ENCODE measurements around the gene N4BP3. TPM values are rescaled to one million over a fixed set of nuclear protein-coding genes. Genes with fewer than 3 reads are reported as not detected.

N4BP3 gene
- total RNA-seq, 1 experiment from 2014 or later, result 3.2 TPM

- DNase-seq, result peak in 1 of 2 experiments; percentile 32
- Histone ChIP-seq H3K36me3 (ENCODE audit: control insufficient read depth, insufficient read depth, low read length) (no peaks in the 10 kb centered on the region), H3K27me3 (replicated peaks; ENCODE audit: control insufficient read depth, insufficient read depth, low read length) (no peaks in the 10 kb centered on the region), H3K4me3 (ENCODE audit: low read depth, low read length) (peak overlapping the region; percentile 74), H3K9me3 (no peaks in the 10 kb centered on the region), H3K4me1 (peaks cover 19% of the 10 kb centered on the region)
- Mint-ChIP-seq H3K27ac (ENCODE audit: unreplicated experiment) (peak overlapping the region; percentile 12), H3K4me1 (ENCODE audit: low read depth, unreplicated experiment) (peaks cover 12% of the 10 kb centered on the region), H3K9me3 (ENCODE audit: unreplicated experiment) (no peaks in the 10 kb centered on the region), H3K27me3 (ENCODE audit: insufficient read depth, unreplicated experiment) (peaks cover 5% of the 10 kb centered on the region), H3K36me3 (ENCODE audit: insufficient read depth, unreplicated experiment) (no peaks in the 10 kb centered on the region), H3K4me3 (ENCODE audit: unreplicated experiment) (peak overlapping the region; percentile 89)
- CTCF ChIA-PET, result interaction anchor here (0.7 kb wide), 1 partner anchor 25 kb away, joined by 7 read pairs; no protein-coding TSS in a partner anchor
- TSS peak; percentile 34 for BruUV-seq (replicated peaks)
- no peak for TF ChIP-seq CTCF (IDR thresholded peaks at IDR 0.05; ENCODE audit: insufficient read depth in 1 of 2, low read depth in 1 of 2, low read length in 1 of 2, severe bottlenecking in 1 of 2, unreplicated experiment in 1 of 2)
- intact Hi-C loops (cut with micrococcal nuclease; ENCODE audit: unreplicated experiment), result loop anchor here (1.0 to 5.0 kb wide), 3 partner anchors 16 to 38 kb away; partner anchors contain the start of gene NHP2
- POLR2A ChIA-PET, result no interaction called here
These were observed 551 bp downstream of the N4BP3 start for GRCh38 chr5:178113841-178114324.

- Mint-ChIP-seq H3K27ac (ENCODE audit: unreplicated experiment) (peak overlapping the region; percentile 12), H3K9me3 (ENCODE audit: unreplicated experiment) (no peaks in the 10 kb centered on the region), H3K27me3 (ENCODE audit: insufficient read depth, unreplicated experiment) (peaks cover 5% of the 10 kb centered on the region), H3K36me3 (ENCODE audit: insufficient read depth, unreplicated experiment) (no peaks in the 10 kb centered on the region), H3K4me1 (ENCODE audit: low read depth, unreplicated experiment) (peaks cover 12% of the 10 kb centered on the region), H3K4me3 (ENCODE audit: unreplicated experiment) (peak overlapping the region; percentile 89)
- H3K9me3 ChIP-seq, result no peaks in the 10 kb centered on the region
- DNase-seq, result no peak
- POLR2A ChIA-PET, result no interaction called here
- H3K36me3 ChIP-seq (ENCODE audit: control insufficient read depth, insufficient read depth, low read length), result no peaks in the 10 kb centered on the region
- peak overlapping the region; percentile 74 for H3K4me3 ChIP-seq (ENCODE audit: low read depth, low read length)
- H3K4me1 ChIP-seq, result peaks cover 19% of the 10 kb centered on the region
- H3K27me3 ChIP-seq (replicated peaks; ENCODE audit: control insufficient read depth, insufficient read depth, low read length), result no peaks in the 10 kb centered on the region
- TF ChIP-seq CTCF (IDR thresholded peaks at IDR 0.05; ENCODE audit: insufficient read depth in 1 of 2, low read depth in 1 of 2, low read length in 1 of 2, severe bottlenecking in 1 of 2, unreplicated experiment in 1 of 2), result no peak
- intact Hi-C loops (cut with micrococcal nuclease; ENCODE audit: unreplicated experiment), result loop anchor here (5.0 kb wide), 2 partner anchors 37 to 38 kb away; partner anchors contain the start of gene NHP2
- no TSS peak for BruUV-seq (replicated peaks)
- CTCF ChIA-PET, result interaction anchor here (0.7 kb wide), 1 partner anchor 24 kb away, joined by 7 read pairs; no protein-coding TSS in a partner anchor
These were observed 1.2 kb downstream of the N4BP3 start for GRCh38 chr5:178114325-178115135.

- Histone ChIP-seq H3K36me3 (ENCODE audit: control insufficient read depth, insufficient read depth, low read length) (no peaks in the 10 kb centered on the region), H3K4me1 (peaks cover 19% of the 10 kb centered on the region), H3K9me3 (no peaks in the 10 kb centered on the region), H3K4me3 (ENCODE audit: low read depth, low read length) (no peak overlapping the region), H3K27me3 (replicated peaks; ENCODE audit: control insufficient read depth, insufficient read depth, low read length) (no peaks in the 10 kb centered on the region)
- CTCF ChIA-PET, result interaction anchor here (0.6 kb wide), 1 partner anchor 57 kb away, joined by 3 read pairs; no protein-coding TSS in a partner anchor
- Mint-ChIP-seq H3K36me3 (ENCODE audit: insufficient read depth, unreplicated experiment) (no peaks in the 10 kb centered on the region), H3K27me3 (ENCODE audit: insufficient read depth, unreplicated experiment) (peaks cover 5% of the 10 kb centered on the region), H3K9me3 (ENCODE audit: unreplicated experiment) (no peaks in the 10 kb centered on the region), H3K27ac (ENCODE audit: unreplicated experiment) (no peak overlapping the region), H3K4me1 (ENCODE audit: low read depth, unreplicated experiment) (peaks cover 12% of the 10 kb centered on the region), H3K4me3 (ENCODE audit: unreplicated experiment) (peak overlapping the region; percentile 89)
- POLR2A ChIA-PET, result interaction anchor here (0.8 kb wide), 1 partner anchor 9 kb away, joined by 3 read pairs; no protein-coding TSS in a partner anchor
- BruUV-seq (replicated peaks), result no TSS peak
- intact Hi-C loops (cut with micrococcal nuclease; ENCODE audit: unreplicated experiment), result no loop called here
- TF ChIP-seq CTCF (IDR thresholded peaks at IDR 0.05; ENCODE audit: insufficient read depth in 1 of 2, low read depth in 1 of 2, low read length in 1 of 2, severe bottlenecking in 1 of 2, unreplicated experiment in 1 of 2), result no peak
- DNase-seq, result no peak
These were observed 1.9 kb downstream of the N4BP3 start for GRCh38 chr5:178115136-178115813.

All from Caco-2 (cell line).